ENCODE data around the gene TMEM125.

Gene TMEM125

DNA sequence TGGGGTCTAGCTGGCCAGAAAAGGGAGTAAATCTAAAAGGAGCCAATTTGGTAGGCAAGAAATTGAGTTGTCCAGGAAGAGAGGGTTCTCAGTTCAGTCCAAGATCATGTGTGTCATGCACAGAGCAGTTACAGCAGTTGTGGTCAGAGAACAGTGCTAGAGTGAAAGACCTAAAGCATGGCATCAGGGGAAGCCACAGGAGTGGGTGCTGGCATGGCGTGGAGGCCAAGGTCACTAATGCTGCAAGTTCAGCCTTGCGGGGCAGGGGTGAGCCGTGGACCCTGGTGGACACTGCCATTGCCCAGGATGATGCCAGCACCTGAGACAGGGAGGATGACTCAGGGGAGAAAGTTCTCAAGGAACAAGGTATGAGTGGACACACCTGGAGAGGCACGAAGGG, 16.6 kb upstream of the TMEM125 start:
- TF ChIP-seq, protein P1, sequence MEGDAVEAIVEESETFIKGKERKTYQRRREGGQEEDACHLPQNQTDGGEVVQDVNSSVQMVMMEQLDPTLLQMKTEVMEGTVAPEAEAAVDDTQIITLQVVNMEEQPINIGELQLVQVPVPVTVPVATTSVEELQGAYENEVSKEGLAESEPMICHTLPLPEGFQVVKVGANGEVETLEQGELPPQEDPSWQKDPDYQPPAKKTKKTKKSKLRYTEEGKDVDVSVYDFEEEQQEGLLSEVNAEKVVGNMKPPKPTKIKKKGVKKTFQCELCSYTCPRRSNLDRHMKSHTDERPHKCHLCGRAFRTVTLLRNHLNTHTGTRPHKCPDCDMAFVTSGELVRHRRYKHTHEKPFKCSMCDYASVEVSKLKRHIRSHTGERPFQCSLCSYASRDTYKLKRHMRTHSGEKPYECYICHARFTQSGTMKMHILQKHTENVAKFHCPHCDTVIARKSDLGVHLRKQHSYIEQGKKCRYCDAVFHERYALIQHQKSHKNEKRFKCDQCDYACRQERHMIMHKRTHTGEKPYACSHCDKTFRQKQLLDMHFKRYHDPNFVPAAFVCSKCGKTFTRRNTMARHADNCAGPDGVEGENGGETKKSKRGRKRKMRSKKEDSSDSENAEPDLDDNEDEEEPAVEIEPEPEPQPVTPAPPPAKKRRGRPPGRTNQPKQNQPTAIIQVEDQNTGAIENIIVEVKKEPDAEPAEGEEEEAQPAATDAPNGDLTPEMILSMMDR (conservative IDR thresholded peaks at IDR 0.05; ENCODE audit: low read length) = no peak
- no peak for TF ChIP-seq EZH2phosphoT487 (IDR thresholded peaks at IDR 0.05; ENCODE audit: borderline replicate concordance)
- H4K20me1 ChIP-seq (ENCODE audit: insufficient read depth, low read length, poor library complexity, severe bottlenecking) = no peaks in the 10 kb centered on the region
- no peak overlapping the region for H3K9ac ChIP-seq (ENCODE audit: low read depth, low read length, poor library complexity, severe bottlenecking)
- no peak overlapping the region for H3K4me2 ChIP-seq (ENCODE audit: low read depth, low read length, poor library complexity, severe bottlenecking)
- H3K9me2 ChIP-seq (replicated peaks; ENCODE audit: low read depth, low read length) = no peaks in the 10 kb centered on the region
- no peak overlapping the region for H2AFZ ChIP-seq (ENCODE audit: low read length)
- no peaks in the 10 kb centered on the region for H3K36me3 ChIP-seq (ENCODE audit: insufficient read depth, low read length)
- no peaks in the 10 kb centered on the region for H3K4me1 ChIP-seq (ENCODE audit: insufficient read depth, low read length, poor library complexity, severe bottlenecking)
- H3F3A ChIP-seq (ENCODE audit: low read depth) = no peaks in the 10 kb centered on the region
- no peaks in the 10 kb centered on the region for H3K27me3 ChIP-seq (ENCODE audit: insufficient read depth, low read length, poor library complexity, severe bottlenecking)
- H3K9me3 ChIP-seq (ENCODE audit: insufficient read depth, low read depth, low read length) = no peaks in the 10 kb centered on the region
- no peaks in the 10 kb centered on the region for H3K79me2 ChIP-seq (ENCODE audit: insufficient read depth, low read length)
- H3K4me3 ChIP-seq (ENCODE audit: low read length, poor library complexity, severe bottlenecking) = no peak overlapping the region

- Histone ChIP-seq H3K79me2 (ENCODE audit: insufficient read depth, low read length) (no peaks in the 10 kb centered on the region), H3K4me1 (ENCODE audit: insufficient read depth, low read length, poor library complexity, severe bottlenecking) (no peaks in the 10 kb centered on the region), H3K9me3 (ENCODE audit: insufficient read depth, low read depth, low read length) (0 out of 2 replicates have a peak, but pooled peaks cover 4% of the 10 kb centered on the region), H4K20me1 (ENCODE audit: insufficient read depth, low read length, poor library complexity, severe bottlenecking) (no peaks in the 10 kb centered on the region), H2AFZ (ENCODE audit: low read length) (no peak overlapping the region), H3K4me2 (ENCODE audit: low read depth, low read length, poor library complexity, severe bottlenecking) (no peak overlapping the region), H3F3A (ENCODE audit: low read depth) (no peaks in the 10 kb centered on the region), H3K9ac (ENCODE audit: low read depth, low read length, poor library complexity, severe bottlenecking) (no peak overlapping the region), H3K9me2 (replicated peaks; ENCODE audit: low read depth, low read length) (no peaks in the 10 kb centered on the region), H3K36me3 (ENCODE audit: insufficient read depth, low read length) (no peaks in the 10 kb centered on the region), H3K4me3 (ENCODE audit: low read length, poor library complexity, severe bottlenecking) (no peak overlapping the region), H3K27me3 (ENCODE audit: insufficient read depth, low read length, poor library complexity, severe bottlenecking) (no peaks in the 10 kb centered on the region)
- TF ChIP-seq EZH2phosphoT487 (IDR thresholded peaks at IDR 0.05; ENCODE audit: borderline replicate concordance) = no peak
- TF ChIP-seq, protein P1 (conservative IDR thresholded peaks at IDR 0.05; ENCODE audit: low read length) = no peak
These were observed 15.9 kb upstream of the TMEM125 start for GRCh38 chr1:43253876-43254275.

- Histone ChIP-seq H3F3A (ENCODE audit: low read depth) (no peaks in the 10 kb centered on the region), H4K20me1 (ENCODE audit: insufficient read depth, low read length, poor library complexity, severe bottlenecking) (no peaks in the 10 kb centered on the region), H3K9ac (ENCODE audit: low read depth, low read length, poor library complexity, severe bottlenecking) (no peak overlapping the region), H3K79me2 (ENCODE audit: insufficient read depth, low read length) (no peaks in the 10 kb centered on the region), H3K9me2 (replicated peaks; ENCODE audit: low read depth, low read length) (no peaks in the 10 kb centered on the region), H3K9me3 (ENCODE audit: insufficient read depth, low read depth, low read length) (0 out of 2 replicates have a peak, but pooled peaks cover 4% of the 10 kb centered on the region), H2AFZ (ENCODE audit: low read length) (no peak overlapping the region), H3K4me2 (ENCODE audit: low read depth, low read length, poor library complexity, severe bottlenecking) (no peak overlapping the region), H3K27me3 (ENCODE audit: insufficient read depth, low read length, poor library complexity, severe bottlenecking) (no peaks in the 10 kb centered on the region), H3K36me3 (ENCODE audit: insufficient read depth, low read length) (no peaks in the 10 kb centered on the region), H3K4me3 (ENCODE audit: low read length, poor library complexity, severe bottlenecking) (no peak overlapping the region), H3K4me1 (ENCODE audit: insufficient read depth, low read length, poor library complexity, severe bottlenecking) (no peaks in the 10 kb centered on the region)
- TF ChIP-seq EZH2phosphoT487 (IDR thresholded peaks at IDR 0.05; ENCODE audit: borderline replicate concordance) = no peak
- TF ChIP-seq, protein P1 (conservative IDR thresholded peaks at IDR 0.05; ENCODE audit: low read length) = no peak
These were observed 14.2 kb upstream of the TMEM125 start for GRCh38 chr1:43255438-43256210.
